HG03442 (cell line): ENCODE results near the gene RNF40.

Experiments used
- ATAC-seq: cut with Tn5 transposase; IDR thresholded peaks from one replicate; pipeline ENCODE4 v1.9.1; 2021; ENCODE audit warnings: mild to moderate bottlenecking, moderate library complexity; ENCODE audit not compliant: unreplicated experiment

Gene RNF40

GRCh38 chr16:30761928-30762902 is at the start of gene RNF40, which contains the start of gene CFAP119:
RNF40 (plus strand) TSS chr16:30762322; CDS start chr16:30762546, 224 bp downstream.
CFAP119 (minus strand) TSS chr16:30762062; CDS start chr16:30761748, 314 bp downstream.
- peak; percentile 77 for ATAC-seq

GRCh38 chr16:30715750-30716445 is 46.2 kb upstream of the RNF40 start:
- ATAC-seq: peak; percentile 63

GRCh38 chr16:30720086-30720485 is 42.0 kb upstream of the RNF40 start:
- ATAC-seq: no peak

GRCh38 chr16:30720694-30721093 is 41.4 kb upstream of the RNF40 start:
- no peak for ATAC-seq

GRCh38 chr16:30721167-30721566 is 41.0 kb upstream of the RNF40 start:
- ATAC-seq: no peak

- ATAC-seq: no peak
Measured at GRCh38 chr16:30721606-30722005, 40.5 kb upstream of the RNF40 start.

GRCh38 chr16:30722443-30722842 is 39.7 kb upstream of the RNF40 start:
- no peak for ATAC-seq

- ATAC-seq: no peak
Measured at GRCh38 chr16:30722916-30723315, 39.2 kb upstream of the RNF40 start.

GRCh38 chr16:30723725-30724355 is 38.3 kb upstream of the RNF40 start:
- ATAC-seq: no peak

GRCh38 chr16:30724641-30725417 is 37.3 kb upstream of the RNF40 start:
- ATAC-seq: no peak

- no peak for ATAC-seq
Measured at GRCh38 chr16:30725418-30725792, 36.7 kb upstream of the RNF40 start.

GRCh38 chr16:30728321-30728720 is 33.8 kb upstream of the RNF40 start:
- ATAC-seq: no peak

GRCh38 chr16:30728899-30729672 is 33.0 kb upstream of the RNF40 start:
- ATAC-seq: no peak

GRCh38 chr16:30731411-30731810 is 30.7 kb upstream of the RNF40 start:
- no peak for ATAC-seq

GRCh38 chr16:30736995-30737793 is 24.9 kb upstream of the RNF40 start:
- ATAC-seq: no peak

- no peak for ATAC-seq
Measured at GRCh38 chr16:30737794-30738648, 24.1 kb upstream of the RNF40 start.

- no peak for ATAC-seq
Measured at GRCh38 chr16:30738984-30739951, 22.9 kb upstream of the RNF40 start.
